ENCODE data around the gene SPATA3. TPM values are rescaled to one million over a fixed set of nuclear protein-coding genes. Genes with fewer than 3 reads are reported as not detected.

SPATA3 gene
- total RNA-seq, 1 donor from 2014 or later: not detected

- Mint-ChIP-seq H3K9me3 (no peaks in the 10 kb centered on the region), H3K4me1 (peaks cover 36% of the 10 kb centered on the region), H3K27ac (no peak overlapping the region), H3K4me3 (no peak overlapping the region), H3K27me3 (peaks cover 38% of the 10 kb centered on the region), H3K36me3 (ENCODE audit: low read depth) (no peaks in the 10 kb centered on the region)
- no peak for DNase-seq
- intact Hi-C loops (cut with micrococcal nuclease): loop anchor here (5.0 kb wide), 1 partner anchor 33 kb away; no protein-coding TSS in a partner anchor
Measured at GRCh38 chr2:230980468-230980867, 15.5 kb upstream of the SPATA3 start.

- Mint-ChIP-seq H3K27ac (no peak overlapping the region), H3K9me3 (no peaks in the 10 kb centered on the region), H3K27me3 (peaks cover 34% of the 10 kb centered on the region), H3K4me3 (no peak overlapping the region), H3K4me1 (peaks cover 33% of the 10 kb centered on the region), H3K36me3 (ENCODE audit: low read depth) (no peaks in the 10 kb centered on the region)
- no peak for DNase-seq
- intact Hi-C loops (cut with micrococcal nuclease): loop anchor here (5.0 kb wide), 1 partner anchor 34 kb away; no protein-coding TSS in a partner anchor
Measured at GRCh38 chr2:230981704-230982103, 14.2 kb upstream of the SPATA3 start.

GRCh38 chr2:230982126-230982525 lies 13.8 kb upstream of the SPATA3 start:
- Mint-ChIP-seq H3K27ac (no peak overlapping the region), H3K27me3 (peaks cover 32% of the 10 kb centered on the region), H3K36me3 (ENCODE audit: low read depth) (no peaks in the 10 kb centered on the region), H3K9me3 (no peaks in the 10 kb centered on the region), H3K4me1 (peaks cover 31% of the 10 kb centered on the region), H3K4me3 (no peak overlapping the region)
- DNase-seq: no peak
- intact Hi-C loops (cut with micrococcal nuclease): loop anchor here (5.0 kb wide), 1 partner anchor 35 kb away; no protein-coding TSS in a partner anchor

GRCh38 chr2:230982528-230982927 lies 13.4 kb upstream of the SPATA3 start:
- Mint-ChIP-seq H3K27me3 (peaks cover 28% of the 10 kb centered on the region), H3K4me1 (peaks cover 31% of the 10 kb centered on the region), H3K27ac (no peak overlapping the region), H3K4me3 (no peak overlapping the region), H3K36me3 (ENCODE audit: low read depth) (no peaks in the 10 kb centered on the region), H3K9me3 (no peaks in the 10 kb centered on the region)
- intact Hi-C loops (cut with micrococcal nuclease): loop anchor here (5.0 kb wide), 1 partner anchor 35 kb away; no protein-coding TSS in a partner anchor
- DNase-seq: no peak

- H3K4me1 Mint-ChIP-seq: peaks cover 31% of the 10 kb centered on the region
- peaks cover 34% of the 10 kb centered on the region for H3K27me3 Mint-ChIP-seq
- no peak overlapping the region for H3K27ac Mint-ChIP-seq
- H3K9me3 Mint-ChIP-seq: no peaks in the 10 kb centered on the region
- intact Hi-C loops (cut with micrococcal nuclease): loop anchor here (5.0 kb wide), 1 partner anchor 36 kb away; no protein-coding TSS in a partner anchor
- H3K36me3 Mint-ChIP-seq (ENCODE audit: low read depth): no peaks in the 10 kb centered on the region
- H3K4me3 Mint-ChIP-seq: no peak overlapping the region
- DNase-seq: no peak
Measured at GRCh38 chr2:230983566-230983965, 12.4 kb upstream of the SPATA3 start.

GRCh38 chr2:230984393-230985220 lies 11.3 kb upstream of the SPATA3 start:
- intact Hi-C loops (cut with micrococcal nuclease): loop anchor here (1.0 to 5.0 kb wide), 5 partner anchors 10 to 79 kb away; no protein-coding TSS in a partner anchor
- H3K27me3 Mint-ChIP-seq: peaks cover 33% of the 10 kb centered on the region
- H3K4me1 Mint-ChIP-seq: peaks cover 31% of the 10 kb centered on the region
- no peaks in the 10 kb centered on the region for H3K36me3 Mint-ChIP-seq (ENCODE audit: low read depth)
- H3K27ac Mint-ChIP-seq: peak overlapping the region; percentile 65
- peak overlapping the region; percentile 63 for H3K4me3 Mint-ChIP-seq
- peak; percentile 84 for DNase-seq
- no peaks in the 10 kb centered on the region for H3K9me3 Mint-ChIP-seq

GRCh38 chr2:230985519-230986231 lies 10.2 kb upstream of the SPATA3 start:
- no peaks in the 10 kb centered on the region for H3K9me3 Mint-ChIP-seq
- H3K4me1 Mint-ChIP-seq: peaks cover 28% of the 10 kb centered on the region
- intact Hi-C loops (cut with micrococcal nuclease): no loop called here
- no peaks in the 10 kb centered on the region for H3K36me3 Mint-ChIP-seq (ENCODE audit: low read depth)
- no peak overlapping the region for H3K4me3 Mint-ChIP-seq
- no peak overlapping the region for H3K27ac Mint-ChIP-seq
- no peak for DNase-seq
- peaks cover 35% of the 10 kb centered on the region for H3K27me3 Mint-ChIP-seq

- DNase-seq: peak; percentile 56
- H3K27ac Mint-ChIP-seq: no peak overlapping the region
- H3K4me3 Mint-ChIP-seq: peak overlapping the region; percentile 65
- no peaks in the 10 kb centered on the region for H3K36me3 Mint-ChIP-seq (ENCODE audit: low read depth)
- intact Hi-C loops (cut with micrococcal nuclease): loop anchor here (1.0 kb wide), 3 partner anchors 84 to 162 kb away; no protein-coding TSS in a partner anchor
- peaks cover 24% of the 10 kb centered on the region for H3K4me1 Mint-ChIP-seq
- H3K9me3 Mint-ChIP-seq: no peaks in the 10 kb centered on the region
- H3K27me3 Mint-ChIP-seq: peaks cover 37% of the 10 kb centered on the region
Measured at GRCh38 chr2:230986520-230987136, 9.3 kb upstream of the SPATA3 start.

GRCh38 chr2:230987137-230988020 lies 8.5 kb upstream of the SPATA3 start:
- intact Hi-C loops (cut with micrococcal nuclease): loop anchor here (1.0 kb wide), 3 partner anchors 85 to 163 kb away; no protein-coding TSS in a partner anchor
- DNase-seq: peak; percentile 94
- peak overlapping the region; percentile 11 for H3K27ac Mint-ChIP-seq
- H3K4me1 Mint-ChIP-seq: peaks cover 19% of the 10 kb centered on the region
- H3K4me3 Mint-ChIP-seq: peak overlapping the region; percentile 65
- H3K27me3 Mint-ChIP-seq: peaks cover 34% of the 10 kb centered on the region
- H3K9me3 Mint-ChIP-seq: no peaks in the 10 kb centered on the region
- no peaks in the 10 kb centered on the region for H3K36me3 Mint-ChIP-seq (ENCODE audit: low read depth)

GRCh38 chr2:230989731-230990130 lies 6.2 kb upstream of the SPATA3 start:
- H3K9me3 Mint-ChIP-seq: no peaks in the 10 kb centered on the region
- DNase-seq: no peak
- H3K4me3 Mint-ChIP-seq: no peak overlapping the region
- H3K36me3 Mint-ChIP-seq (ENCODE audit: low read depth): no peaks in the 10 kb centered on the region
- peaks cover 37% of the 10 kb centered on the region for H3K27me3 Mint-ChIP-seq
- intact Hi-C loops (cut with micrococcal nuclease): no loop called here
- no peak overlapping the region for H3K27ac Mint-ChIP-seq
- H3K4me1 Mint-ChIP-seq: peaks cover 10% of the 10 kb centered on the region

GRCh38 chr2:230990131-230990898 lies 5.6 kb upstream of the SPATA3 start:
- H3K9me3 Mint-ChIP-seq: no peaks in the 10 kb centered on the region
- peaks cover 40% of the 10 kb centered on the region for H3K27me3 Mint-ChIP-seq
- H3K36me3 Mint-ChIP-seq (ENCODE audit: low read depth): no peaks in the 10 kb centered on the region
- DNase-seq: no peak
- no peak overlapping the region for H3K4me3 Mint-ChIP-seq
- H3K4me1 Mint-ChIP-seq: peaks cover 5% of the 10 kb centered on the region
- no peak overlapping the region for H3K27ac Mint-ChIP-seq
- intact Hi-C loops (cut with micrococcal nuclease): no loop called here

GRCh38 chr2:230990899-230991150 lies 5.1 kb upstream of the SPATA3 start:
- no peaks in the 10 kb centered on the region for H3K9me3 Mint-ChIP-seq
- no peak overlapping the region for H3K27ac Mint-ChIP-seq
- peaks cover 2% of the 10 kb centered on the region for H3K4me1 Mint-ChIP-seq
- intact Hi-C loops (cut with micrococcal nuclease): no loop called here
- H3K27me3 Mint-ChIP-seq: peaks cover 39% of the 10 kb centered on the region
- no peak for DNase-seq
- H3K36me3 Mint-ChIP-seq (ENCODE audit: low read depth): no peaks in the 10 kb centered on the region
- no peak overlapping the region for H3K4me3 Mint-ChIP-seq
